ENCODE data around the gene ULK4. TPM values are rescaled to one million over a fixed set of nuclear protein-coding genes. Genes with fewer than 3 reads are reported as not detected.

Gene ULK4
- polyA plus RNA-seq, 1 of the 3 experiments (the other 2 are of a cell fraction), result 6.2 TPM

DNA sequence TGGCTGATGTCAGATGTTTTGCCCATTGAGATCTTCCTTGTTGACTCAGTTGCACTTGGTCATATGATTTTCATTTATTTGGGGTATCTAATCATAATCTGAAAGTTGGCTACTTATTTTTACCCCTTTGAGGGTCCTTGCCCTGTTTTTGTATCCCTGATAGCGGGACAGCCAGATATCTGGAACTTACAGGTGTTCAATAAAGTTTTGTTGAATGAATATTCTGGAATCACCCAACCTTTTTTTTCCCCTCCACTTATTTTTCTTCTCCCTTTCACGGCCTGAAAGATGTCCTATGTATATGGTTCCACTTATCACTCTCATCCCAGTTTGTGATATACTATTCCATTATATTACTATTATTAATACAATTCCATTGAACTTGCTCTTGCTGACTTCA, 749.8 kb downstream of the ULK4 start:
- peaks cover 0 to 4% of the 10 kb centered on the region in 2 experiments; a peak in 3 of 4 replicates for H3K4me1 ChIP-seq (ENCODE audit: control insufficient read depth in 1 of 2, insufficient read depth in 2 of 2, low read depth in 1 of 2, low read length in 1 of 2)
- CTCF ChIA-PET, result interaction anchor here (0.9 kb wide), 1 partner anchor 8 kb away, joined by 3 read pairs; no protein-coding TSS in a partner anchor
- POLR2A ChIA-PET, result interaction anchor here (0.9 to 1.6 kb wide), 2 partner anchors 13 kb away, joined by 4 to 9 read pairs; partner anchors contain the start of gene CTNNB1

More for the DNA sequence above, 749.8 kb downstream of the ULK4 start:
- TF ChIP-seq MXI1 (IDR thresholded peaks at IDR 0.05; ENCODE audit: low read depth, low read length), result no peak
- no peak for TF ChIP-seq NFIC (IDR thresholded peaks at IDR 0.05; ENCODE audit: borderline replicate concordance)
- TF ChIP-seq SMC3 (IDR thresholded peaks at IDR 0.05; ENCODE audit: low read depth, low read length), result no peak
- TF ChIP-seq TCF12 (IDR thresholded peaks at IDR 0.05), result no peak
- TF ChIP-seq MEF2A (IDR thresholded peaks at IDR 0.05; ENCODE audit: borderline replicate concordance, low read depth), result no peak
- no peak for TF ChIP-seq EP300 (IDR thresholded peaks at IDR 0.05; ENCODE audit: borderline replicate concordance in 1 of 2, low read depth in 1 of 2, low read length in 1 of 2)
- TF ChIP-seq POLR2AphosphoS5 (IDR thresholded peaks at IDR 0.05; ENCODE audit: low read depth, low read length), result no peak
- no peak for TF ChIP-seq EZH2phosphoT487 (IDR thresholded peaks at IDR 0.05; ENCODE audit: borderline replicate concordance, low read depth)
- TF ChIP-seq, protein P1, sequence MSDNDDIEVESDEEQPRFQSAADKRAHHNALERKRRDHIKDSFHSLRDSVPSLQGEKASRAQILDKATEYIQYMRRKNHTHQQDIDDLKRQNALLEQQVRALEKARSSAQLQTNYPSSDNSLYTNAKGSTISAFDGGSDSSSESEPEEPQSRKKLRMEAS (IDR thresholded peaks at IDR 0.05; ENCODE audit: low read depth), result no peak
- TF ChIP-seq RXRA (IDR thresholded peaks at IDR 0.05; ENCODE audit: borderline replicate concordance, low read depth), result no peak
- TF ChIP-seq, protein P2, sequence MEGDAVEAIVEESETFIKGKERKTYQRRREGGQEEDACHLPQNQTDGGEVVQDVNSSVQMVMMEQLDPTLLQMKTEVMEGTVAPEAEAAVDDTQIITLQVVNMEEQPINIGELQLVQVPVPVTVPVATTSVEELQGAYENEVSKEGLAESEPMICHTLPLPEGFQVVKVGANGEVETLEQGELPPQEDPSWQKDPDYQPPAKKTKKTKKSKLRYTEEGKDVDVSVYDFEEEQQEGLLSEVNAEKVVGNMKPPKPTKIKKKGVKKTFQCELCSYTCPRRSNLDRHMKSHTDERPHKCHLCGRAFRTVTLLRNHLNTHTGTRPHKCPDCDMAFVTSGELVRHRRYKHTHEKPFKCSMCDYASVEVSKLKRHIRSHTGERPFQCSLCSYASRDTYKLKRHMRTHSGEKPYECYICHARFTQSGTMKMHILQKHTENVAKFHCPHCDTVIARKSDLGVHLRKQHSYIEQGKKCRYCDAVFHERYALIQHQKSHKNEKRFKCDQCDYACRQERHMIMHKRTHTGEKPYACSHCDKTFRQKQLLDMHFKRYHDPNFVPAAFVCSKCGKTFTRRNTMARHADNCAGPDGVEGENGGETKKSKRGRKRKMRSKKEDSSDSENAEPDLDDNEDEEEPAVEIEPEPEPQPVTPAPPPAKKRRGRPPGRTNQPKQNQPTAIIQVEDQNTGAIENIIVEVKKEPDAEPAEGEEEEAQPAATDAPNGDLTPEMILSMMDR (IDR thresholded peaks at IDR 0.05), result no peak
- TF ChIP-seq, protein P3, sequence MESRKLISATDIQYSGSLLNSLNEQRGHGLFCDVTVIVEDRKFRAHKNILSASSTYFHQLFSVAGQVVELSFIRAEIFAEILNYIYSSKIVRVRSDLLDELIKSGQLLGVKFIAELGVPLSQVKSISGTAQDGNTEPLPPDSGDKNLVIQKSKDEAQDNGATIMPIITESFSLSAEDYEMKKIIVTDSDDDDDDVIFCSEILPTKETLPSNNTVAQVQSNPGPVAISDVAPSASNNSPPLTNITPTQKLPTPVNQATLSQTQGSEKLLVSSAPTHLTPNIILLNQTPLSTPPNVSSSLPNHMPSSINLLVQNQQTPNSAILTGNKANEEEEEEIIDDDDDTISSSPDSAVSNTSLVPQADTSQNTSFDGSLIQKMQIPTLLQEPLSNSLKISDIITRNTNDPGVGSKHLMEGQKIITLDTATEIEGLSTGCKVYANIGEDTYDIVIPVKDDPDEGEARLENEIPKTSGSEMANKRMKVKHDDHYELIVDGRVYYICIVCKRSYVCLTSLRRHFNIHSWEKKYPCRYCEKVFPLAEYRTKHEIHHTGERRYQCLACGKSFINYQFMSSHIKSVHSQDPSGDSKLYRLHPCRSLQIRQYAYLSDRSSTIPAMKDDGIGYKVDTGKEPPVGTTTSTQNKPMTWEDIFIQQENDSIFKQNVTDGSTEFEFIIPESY (IDR thresholded peaks at IDR 0.05; ENCODE audit: borderline replicate concordance, low read depth), result no peak
- TF ChIP-seq, protein P4, sequence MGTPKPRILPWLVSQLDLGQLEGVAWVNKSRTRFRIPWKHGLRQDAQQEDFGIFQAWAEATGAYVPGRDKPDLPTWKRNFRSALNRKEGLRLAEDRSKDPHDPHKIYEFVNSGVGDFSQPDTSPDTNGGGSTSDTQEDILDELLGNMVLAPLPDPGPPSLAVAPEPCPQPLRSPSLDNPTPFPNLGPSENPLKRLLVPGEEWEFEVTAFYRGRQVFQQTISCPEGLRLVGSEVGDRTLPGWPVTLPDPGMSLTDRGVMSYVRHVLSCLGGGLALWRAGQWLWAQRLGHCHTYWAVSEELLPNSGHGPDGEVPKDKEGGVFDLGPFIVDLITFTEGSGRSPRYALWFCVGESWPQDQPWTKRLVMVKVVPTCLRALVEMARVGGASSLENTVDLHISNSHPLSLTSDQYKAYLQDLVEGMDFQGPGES (IDR thresholded peaks at IDR 0.05; ENCODE audit: low read depth, low read length), result no peak
- TF ChIP-seq, protein P5, sequence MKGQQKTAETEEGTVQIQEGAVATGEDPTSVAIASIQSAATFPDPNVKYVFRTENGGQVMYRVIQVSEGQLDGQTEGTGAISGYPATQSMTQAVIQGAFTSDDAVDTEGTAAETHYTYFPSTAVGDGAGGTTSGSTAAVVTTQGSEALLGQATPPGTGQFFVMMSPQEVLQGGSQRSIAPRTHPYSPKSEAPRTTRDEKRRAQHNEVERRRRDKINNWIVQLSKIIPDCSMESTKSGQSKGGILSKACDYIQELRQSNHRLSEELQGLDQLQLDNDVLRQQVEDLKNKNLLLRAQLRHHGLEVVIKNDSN (IDR thresholded peaks at IDR 0.05; ENCODE audit: borderline replicate concordance, low read depth), result no peak
- no peak for TF ChIP-seq NRF1 (IDR thresholded peaks at IDR 0.05; ENCODE audit: low read depth, low read length)
- TF ChIP-seq RAD21 (IDR thresholded peaks at IDR 0.05; ENCODE audit: low read length), result no peak
- TF ChIP-seq, protein P6, sequence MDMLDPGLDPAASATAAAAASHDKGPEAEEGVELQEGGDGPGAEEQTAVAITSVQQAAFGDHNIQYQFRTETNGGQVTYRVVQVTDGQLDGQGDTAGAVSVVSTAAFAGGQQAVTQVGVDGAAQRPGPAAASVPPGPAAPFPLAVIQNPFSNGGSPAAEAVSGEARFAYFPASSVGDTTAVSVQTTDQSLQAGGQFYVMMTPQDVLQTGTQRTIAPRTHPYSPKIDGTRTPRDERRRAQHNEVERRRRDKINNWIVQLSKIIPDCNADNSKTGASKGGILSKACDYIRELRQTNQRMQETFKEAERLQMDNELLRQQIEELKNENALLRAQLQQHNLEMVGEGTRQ (IDR thresholded peaks at IDR 0.05; ENCODE audit: borderline replicate concordance, low read depth, low read length), result no peak
- TF ChIP-seq, protein P7, sequence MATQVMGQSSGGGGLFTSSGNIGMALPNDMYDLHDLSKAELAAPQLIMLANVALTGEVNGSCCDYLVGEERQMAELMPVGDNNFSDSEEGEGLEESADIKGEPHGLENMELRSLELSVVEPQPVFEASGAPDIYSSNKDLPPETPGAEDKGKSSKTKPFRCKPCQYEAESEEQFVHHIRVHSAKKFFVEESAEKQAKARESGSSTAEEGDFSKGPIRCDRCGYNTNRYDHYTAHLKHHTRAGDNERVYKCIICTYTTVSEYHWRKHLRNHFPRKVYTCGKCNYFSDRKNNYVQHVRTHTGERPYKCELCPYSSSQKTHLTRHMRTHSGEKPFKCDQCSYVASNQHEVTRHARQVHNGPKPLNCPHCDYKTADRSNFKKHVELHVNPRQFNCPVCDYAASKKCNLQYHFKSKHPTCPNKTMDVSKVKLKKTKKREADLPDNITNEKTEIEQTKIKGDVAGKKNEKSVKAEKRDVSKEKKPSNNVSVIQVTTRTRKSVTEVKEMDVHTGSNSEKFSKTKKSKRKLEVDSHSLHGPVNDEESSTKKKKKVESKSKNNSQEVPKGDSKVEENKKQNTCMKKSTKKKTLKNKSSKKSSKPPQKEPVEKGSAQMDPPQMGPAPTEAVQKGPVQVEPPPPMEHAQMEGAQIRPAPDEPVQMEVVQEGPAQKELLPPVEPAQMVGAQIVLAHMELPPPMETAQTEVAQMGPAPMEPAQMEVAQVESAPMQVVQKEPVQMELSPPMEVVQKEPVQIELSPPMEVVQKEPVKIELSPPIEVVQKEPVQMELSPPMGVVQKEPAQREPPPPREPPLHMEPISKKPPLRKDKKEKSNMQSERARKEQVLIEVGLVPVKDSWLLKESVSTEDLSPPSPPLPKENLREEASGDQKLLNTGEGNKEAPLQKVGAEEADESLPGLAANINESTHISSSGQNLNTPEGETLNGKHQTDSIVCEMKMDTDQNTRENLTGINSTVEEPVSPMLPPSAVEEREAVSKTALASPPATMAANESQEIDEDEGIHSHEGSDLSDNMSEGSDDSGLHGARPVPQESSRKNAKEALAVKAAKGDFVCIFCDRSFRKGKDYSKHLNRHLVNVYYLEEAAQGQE (IDR thresholded peaks at IDR 0.05; ENCODE audit: low read depth, low read length), result no peak
- Histone ChIP-seq H3K9me3 (no peaks in the 10 kb centered on the region), H3K4me2 (no peak overlapping the region), H3K27me3 (ENCODE audit: insufficient read depth) (no peaks in the 10 kb centered on the region), H3K79me2 (ENCODE audit: insufficient read depth) (peaks cover 100% of the 10 kb centered on the region), H3K9ac (no peak overlapping the region), H3K9me2 (no peaks in the 10 kb centered on the region), H3K4me3 (ENCODE audit: low read depth in 2 of 2, low read length in 1 of 2) (no peak overlapping the region), H3K36me3 (replicated peaks in 1 of 2; ENCODE audit: control insufficient read depth in 1 of 2, insufficient read depth in 2 of 2, low read length in 1 of 2) (peaks cover 0 to 19% of the 10 kb centered on the region in 2 experiments), H4K20me1 (ENCODE audit: insufficient read depth) (peaks cover 100% of the 10 kb centered on the region), H3K27ac (ENCODE audit: low read depth in 2 of 2, low read length in 1 of 2) (no peak overlapping the region), H3F3A (replicated peaks; ENCODE audit: insufficient read depth) (peaks cover 12% of the 10 kb centered on the region), H2AFZ (ENCODE audit: low read depth) (no peak overlapping the region)
- DNase-seq, result no peak
- WGBS (ENCODE audit: low lambda C conversion rate), result 94% methylated on average over 2 of the region's 2 CpGs
